ENCODE data around the gene HS6ST3. TPM values are rescaled to one million over a fixed set of nuclear protein-coding genes. Genes with fewer than 3 reads are reported as not detected.
A peak's percentile ranks its signal among the peaks of the same experiment; 100 is the strongest.

HS6ST3 gene
- total RNA-seq, 4 donors from 2014 or later = 0.04 to 0.59 (median 0.57) TPM; not detected in 1

DNA sequence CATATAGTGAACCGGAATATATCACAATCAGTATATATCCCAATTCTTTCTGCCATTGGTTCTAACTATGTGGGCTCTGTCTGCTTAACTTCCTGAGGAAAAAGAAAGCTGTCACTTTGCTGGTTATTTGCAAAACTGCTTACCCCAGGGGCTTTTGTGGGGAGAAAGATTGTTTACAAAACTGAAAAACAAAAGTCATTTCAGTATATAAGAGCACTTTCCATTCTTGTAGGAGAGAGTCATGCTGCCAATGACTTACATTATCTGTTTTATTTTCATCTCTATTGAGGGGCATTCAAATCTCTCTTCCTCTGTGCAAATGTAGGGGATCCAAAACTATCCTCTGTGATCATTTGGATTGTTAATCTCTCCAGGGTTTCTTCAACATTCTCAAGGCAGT lies 3.2 kb upstream of the HS6ST3 start:
- no peak for DNase-seq
- no peak for TF ChIP-seq POLR2A (IDR thresholded peaks at IDR 0.05)
- TF ChIP-seq, protein P1, sequence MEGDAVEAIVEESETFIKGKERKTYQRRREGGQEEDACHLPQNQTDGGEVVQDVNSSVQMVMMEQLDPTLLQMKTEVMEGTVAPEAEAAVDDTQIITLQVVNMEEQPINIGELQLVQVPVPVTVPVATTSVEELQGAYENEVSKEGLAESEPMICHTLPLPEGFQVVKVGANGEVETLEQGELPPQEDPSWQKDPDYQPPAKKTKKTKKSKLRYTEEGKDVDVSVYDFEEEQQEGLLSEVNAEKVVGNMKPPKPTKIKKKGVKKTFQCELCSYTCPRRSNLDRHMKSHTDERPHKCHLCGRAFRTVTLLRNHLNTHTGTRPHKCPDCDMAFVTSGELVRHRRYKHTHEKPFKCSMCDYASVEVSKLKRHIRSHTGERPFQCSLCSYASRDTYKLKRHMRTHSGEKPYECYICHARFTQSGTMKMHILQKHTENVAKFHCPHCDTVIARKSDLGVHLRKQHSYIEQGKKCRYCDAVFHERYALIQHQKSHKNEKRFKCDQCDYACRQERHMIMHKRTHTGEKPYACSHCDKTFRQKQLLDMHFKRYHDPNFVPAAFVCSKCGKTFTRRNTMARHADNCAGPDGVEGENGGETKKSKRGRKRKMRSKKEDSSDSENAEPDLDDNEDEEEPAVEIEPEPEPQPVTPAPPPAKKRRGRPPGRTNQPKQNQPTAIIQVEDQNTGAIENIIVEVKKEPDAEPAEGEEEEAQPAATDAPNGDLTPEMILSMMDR (IDR thresholded peaks at IDR 0.05) = no peak
- Histone ChIP-seq H3K27me3 (peaks cover 0 to 76% (median 9%) of the 10 kb centered on the region in 4 donors), H3K36me3 (no peaks in the 10 kb centered on the region), H3K9me3 (no peaks in the 10 kb centered on the region), H3K4me3 (no peak overlapping the region), H3K27ac (no peak overlapping the region), H3K4me1 (peaks cover 10 to 20% (median 13%) of the 10 kb centered on the region in 3 donors)
- WGBS, 2 donors = 80 to 93% methylated on average over 1 of the region's 1 CpG
- intact Hi-C loops (cut with DNase I) = no loop called here

DNA sequence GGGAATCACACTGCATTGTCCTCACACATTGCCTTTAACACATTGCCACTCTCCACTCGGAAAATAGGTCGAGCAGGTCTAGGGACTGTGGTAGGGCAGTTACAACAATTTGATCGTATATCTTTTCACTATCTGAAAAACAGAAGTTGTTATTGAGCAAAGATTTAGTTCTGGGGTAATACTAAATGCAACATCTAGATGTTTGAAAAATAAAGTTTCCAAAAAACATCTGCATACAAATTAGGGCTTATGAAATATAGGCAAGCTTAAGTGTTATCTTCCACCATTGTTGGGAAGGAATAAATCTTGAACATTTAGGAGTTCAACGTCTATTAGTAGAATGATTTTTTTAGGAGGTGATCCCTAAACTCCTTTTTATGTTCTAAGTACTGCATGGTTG lies 768 bp upstream of the HS6ST3 start:
- Histone ChIP-seq H3K4me1 (peaks cover 10 to 21% (median 13%) of the 10 kb centered on the region in 3 donors), H3K9me3 (no peaks in the 10 kb centered on the region), H3K4me3 (no peak overlapping the region), H3K27ac (no peak overlapping the region), H3K27me3 (peaks cover 0 to 97% (median 9%) of the 10 kb centered on the region in 4 donors), H3K36me3 (no peaks in the 10 kb centered on the region)
- no peak for DNase-seq
- intact Hi-C loops (cut with DNase I) = no loop called here
- 55 to 68% methylated on average over 4 of the region's 4 CpGs for WGBS, 2 donors
- no peak for TF ChIP-seq POLR2A (IDR thresholded peaks at IDR 0.05)
- TF ChIP-seq, protein P1 (IDR thresholded peaks at IDR 0.05) = no peak

DNA sequence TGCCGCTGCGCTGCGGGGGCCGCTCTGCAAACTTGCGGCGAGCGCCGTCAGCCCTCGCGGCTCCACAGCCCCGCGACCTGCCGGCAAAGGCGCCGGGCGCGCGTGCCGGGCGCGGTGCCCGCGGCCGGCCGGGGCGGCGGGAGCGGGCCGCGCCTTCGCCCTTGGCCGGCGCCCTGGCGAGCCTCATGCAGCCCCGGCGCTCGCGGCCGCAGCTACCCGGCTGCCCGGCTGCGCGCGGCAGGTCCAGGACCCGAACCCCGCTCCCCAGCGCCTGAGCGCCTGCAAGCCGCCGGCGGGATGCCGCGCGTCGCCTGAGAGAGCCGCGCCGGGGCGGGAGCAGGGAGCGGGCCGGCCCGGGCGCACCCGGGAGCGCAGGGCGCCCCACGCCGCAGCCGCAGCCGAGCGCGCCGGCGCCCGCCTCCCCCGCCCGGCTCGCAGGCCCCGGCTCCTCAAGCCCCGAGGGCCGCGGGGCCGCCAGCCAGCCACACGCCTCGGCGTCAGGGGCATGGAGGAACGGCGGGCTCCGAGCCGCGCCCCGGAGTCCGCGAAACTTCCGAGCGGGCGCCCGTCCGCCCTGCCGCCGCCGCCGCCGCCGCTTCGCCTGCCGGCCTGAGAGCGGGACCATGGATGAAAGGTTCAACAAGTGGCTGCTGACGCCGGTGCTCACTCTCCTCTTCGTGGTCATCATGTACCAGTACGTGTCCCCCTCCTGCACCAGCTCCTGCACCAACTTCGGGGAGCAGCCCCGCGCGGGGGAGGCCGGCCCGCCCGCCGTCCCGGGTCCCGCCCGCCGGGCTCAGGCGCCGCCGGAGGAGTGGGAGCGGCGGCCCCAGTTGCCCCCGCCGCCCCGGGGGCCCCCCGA lies 564 bp downstream of the HS6ST3 start:
- intact Hi-C loops (cut with DNase I) = no loop called here
- DNase-seq = no peak
- peak overlapping the region; percentile 26 to 68 (median 42) for H3K4me3 ChIP-seq
- no peaks in the 10 kb centered on the region for H3K36me3 ChIP-seq
- H3K27me3 ChIP-seq = peaks cover 0 to 95% (median 9%) of the 10 kb centered on the region in 4 donors
- peak overlapping the region in 2 of 4 donors; percentile 9 to 31 for H3K27ac ChIP-seq
- no peaks in the 10 kb centered on the region for H3K9me3 ChIP-seq
- WGBS, 2 donors = no CpG with 5 or more reads among the region's 133 CpGs
- TF ChIP-seq, protein P1 (IDR thresholded peaks at IDR 0.05) = no peak
- peaks cover 10 to 21% (median 13%) of the 10 kb centered on the region in 3 donors for H3K4me1 ChIP-seq

DNA sequence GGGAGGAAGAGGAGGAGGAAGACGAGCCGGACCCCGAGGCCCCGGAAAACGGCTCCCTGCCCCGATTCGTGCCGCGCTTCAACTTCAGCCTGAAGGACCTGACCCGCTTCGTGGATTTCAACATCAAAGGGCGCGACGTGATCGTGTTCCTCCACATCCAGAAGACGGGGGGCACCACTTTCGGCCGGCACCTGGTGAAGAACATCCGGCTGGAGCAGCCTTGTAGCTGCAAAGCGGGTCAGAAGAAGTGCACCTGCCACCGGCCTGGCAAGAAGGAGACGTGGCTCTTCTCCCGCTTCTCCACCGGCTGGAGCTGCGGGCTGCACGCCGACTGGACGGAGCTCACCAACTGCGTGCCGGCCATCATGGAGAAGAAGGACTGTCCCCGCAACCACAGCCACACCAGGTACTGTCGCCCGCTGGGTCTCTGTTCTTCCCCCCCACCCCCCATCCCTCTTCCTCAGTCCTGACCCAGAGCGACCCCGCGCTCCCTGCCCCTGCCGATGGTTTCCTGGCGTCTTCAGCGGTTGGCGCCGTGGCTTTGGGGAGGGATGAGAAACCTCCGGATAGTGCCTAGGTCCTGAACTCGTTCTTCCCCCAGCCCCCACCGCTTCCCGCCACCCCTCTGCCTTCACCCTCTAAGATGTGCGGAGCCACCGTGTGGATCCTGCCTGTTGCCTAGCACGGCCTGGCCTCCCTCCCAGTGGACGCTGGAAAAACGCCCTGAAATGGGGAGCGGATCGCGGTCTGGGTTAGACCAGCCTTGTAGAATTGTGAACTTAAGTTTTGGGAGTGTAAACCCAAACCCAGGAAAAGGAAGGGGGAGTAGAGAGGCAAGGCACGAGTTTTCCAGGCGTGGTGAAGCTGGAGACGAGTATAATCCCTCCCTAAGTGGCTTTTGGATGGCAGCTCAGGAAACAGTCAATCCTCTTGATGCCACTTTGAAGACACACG lies 1.5 kb downstream of the HS6ST3 start:
- H3K27ac ChIP-seq = peak overlapping the region in 1 of 4 donors; percentile 31
- H3K36me3 ChIP-seq = no peaks in the 10 kb centered on the region
- intact Hi-C loops (cut with DNase I) = no loop called here
- TF ChIP-seq, protein P1 (IDR thresholded peaks at IDR 0.05) = no peak
- no peak for TF ChIP-seq POLR2A (IDR thresholded peaks at IDR 0.05)
- peak overlapping the region; percentile 26 to 68 (median 42) for H3K4me3 ChIP-seq
- 4 to 20% methylated on average over 4 to 35 of the region's 57 CpGs for WGBS, 2 donors
- no peaks in the 10 kb centered on the region for H3K9me3 ChIP-seq
- H3K27me3 ChIP-seq = peaks cover 0 to 85% (median 9%) of the 10 kb centered on the region in 4 donors
- H3K4me1 ChIP-seq = peaks cover 10 to 21% (median 13%) of the 10 kb centered on the region in 3 donors
- DNase-seq = no peak
